Midbrain (tissue), 1 donor: Measurements from ENCODE around the gene CUTA.

ENCODE experiments used
- DNase-seq: peaks from one replicate; lab custom pipeline; 2025; lab: John Stamatoyannopoulos, UW

The CUTA gene

GRCh38 chr6:33423777-33424176, 5.9 kb upstream of the CUTA start:
- no peak for DNase-seq

GRCh38 chr6:33421344-33421643, 3.4 kb upstream of the CUTA start:
- no peak for DNase-seq

GRCh38 chr6:33420491-33421343, 2.8 kb upstream of the CUTA start:
- DNase-seq = no peak

DNA sequence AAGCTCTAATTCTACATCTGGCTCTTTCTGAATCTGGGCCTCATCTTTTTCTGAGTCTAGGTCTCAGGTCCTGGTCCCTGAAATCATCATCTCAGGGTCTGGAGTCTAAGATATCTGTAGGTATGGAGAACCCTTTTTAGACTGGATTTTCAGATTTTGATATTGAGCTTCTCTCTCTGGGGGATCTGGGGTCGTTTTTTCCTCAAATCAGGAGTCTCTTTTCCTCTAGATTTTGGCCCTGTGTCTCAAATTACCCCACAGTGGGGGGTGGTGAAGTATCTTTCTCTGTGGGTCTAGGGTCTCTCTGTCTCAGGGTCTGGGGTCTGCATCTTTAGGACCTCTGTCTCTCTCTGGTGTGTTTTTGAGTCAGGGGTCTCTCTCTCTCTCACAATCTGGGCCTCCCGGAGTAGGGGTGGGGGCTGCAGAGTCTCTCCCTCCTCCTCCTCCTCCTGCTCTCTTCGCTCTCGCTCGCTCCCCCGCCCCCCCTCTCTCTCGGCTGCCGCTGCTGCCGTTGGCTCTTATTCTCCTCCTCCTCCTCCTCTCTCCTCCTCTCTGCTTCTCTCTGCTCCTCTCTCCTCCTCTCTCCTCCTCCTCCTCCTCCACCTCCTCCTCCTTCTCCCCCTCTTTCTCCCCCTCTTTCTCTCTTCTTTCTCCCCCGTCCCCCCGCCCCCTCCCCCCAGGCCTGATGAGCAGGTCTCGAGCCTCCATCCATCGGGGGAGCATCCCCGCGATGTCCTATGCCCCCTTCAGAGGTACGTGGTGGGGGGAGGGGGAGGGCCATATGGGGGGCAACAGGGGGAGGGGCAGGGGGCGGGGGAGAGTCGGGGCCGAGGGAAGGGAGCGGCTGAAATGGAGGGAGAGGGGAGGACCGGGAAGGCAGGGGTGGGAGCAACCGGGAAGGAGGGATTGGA, 1.9 kb upstream of the CUTA start, which contains the start of gene SYNGAP1:
Gene SYNGAP1 (plus strand): TSS at position 486 of the 911 bp plus-strand sequence. CDS start 200 bp downstream, at position 686.
- peak; percentile 13 for DNase-seq

- DNase-seq = no peak
Observed at GRCh38 chr6:33418690-33419291, 884 bp upstream of the CUTA start.

GRCh38 chr6:33417128-33417902, 592 bp downstream of the CUTA start:
- DNase-seq = no peak

DNA sequence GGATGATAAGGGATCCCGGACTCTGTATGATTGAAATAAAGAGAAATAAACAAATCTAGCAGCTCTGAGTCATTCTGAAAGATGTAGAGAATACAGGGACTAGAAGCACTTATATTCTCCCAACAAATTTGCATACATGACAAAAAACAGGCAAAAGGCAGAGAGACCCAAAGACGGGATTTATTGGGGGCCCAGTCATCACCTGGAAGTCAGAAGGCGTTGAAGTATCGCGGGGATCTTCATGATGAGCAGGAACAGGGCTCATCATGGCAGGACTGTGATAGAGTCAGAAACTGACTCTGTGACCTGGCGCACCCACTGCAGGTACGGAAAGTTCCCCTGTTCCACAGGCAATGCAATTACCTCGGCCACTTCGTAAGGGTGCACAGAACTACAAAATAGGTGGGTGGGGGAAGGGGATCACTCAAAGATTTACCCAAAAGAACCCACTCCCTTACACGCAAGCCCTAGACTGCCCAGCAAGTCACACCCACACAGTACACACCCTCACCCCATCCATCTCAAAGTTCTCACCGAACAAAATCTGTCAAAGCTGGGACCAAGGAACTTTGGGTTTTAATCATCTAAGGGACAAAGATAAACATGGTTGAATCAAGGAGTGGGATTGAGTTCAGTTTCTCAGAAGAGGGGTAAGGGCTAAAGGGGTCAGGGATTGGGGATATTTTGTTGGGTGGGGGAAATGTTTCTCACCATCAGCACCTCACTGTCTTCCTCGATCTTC, 1.4 kb downstream of the CUTA start:
- no peak for DNase-seq

DNA sequence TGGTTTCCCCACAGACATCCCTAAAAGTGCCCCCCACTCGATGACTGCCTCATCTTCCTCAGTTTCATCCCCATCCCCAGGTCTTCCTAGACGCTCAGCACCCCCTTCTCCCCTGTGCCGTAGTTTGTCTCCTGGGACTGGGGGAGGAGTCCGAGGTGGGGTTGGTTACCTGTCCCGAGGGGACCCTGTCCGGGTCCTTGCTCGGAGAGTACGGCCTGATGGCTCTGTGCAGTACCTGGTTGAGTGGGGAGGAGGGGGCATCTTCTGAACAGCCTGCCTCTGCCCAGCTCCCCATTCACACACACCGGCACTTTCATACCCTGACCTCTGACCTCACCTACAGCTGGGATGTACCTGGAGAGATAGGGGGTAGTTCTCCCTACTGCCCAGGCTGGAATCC, 2.1 kb downstream of the CUTA start:
- no peak for DNase-seq

DNA sequence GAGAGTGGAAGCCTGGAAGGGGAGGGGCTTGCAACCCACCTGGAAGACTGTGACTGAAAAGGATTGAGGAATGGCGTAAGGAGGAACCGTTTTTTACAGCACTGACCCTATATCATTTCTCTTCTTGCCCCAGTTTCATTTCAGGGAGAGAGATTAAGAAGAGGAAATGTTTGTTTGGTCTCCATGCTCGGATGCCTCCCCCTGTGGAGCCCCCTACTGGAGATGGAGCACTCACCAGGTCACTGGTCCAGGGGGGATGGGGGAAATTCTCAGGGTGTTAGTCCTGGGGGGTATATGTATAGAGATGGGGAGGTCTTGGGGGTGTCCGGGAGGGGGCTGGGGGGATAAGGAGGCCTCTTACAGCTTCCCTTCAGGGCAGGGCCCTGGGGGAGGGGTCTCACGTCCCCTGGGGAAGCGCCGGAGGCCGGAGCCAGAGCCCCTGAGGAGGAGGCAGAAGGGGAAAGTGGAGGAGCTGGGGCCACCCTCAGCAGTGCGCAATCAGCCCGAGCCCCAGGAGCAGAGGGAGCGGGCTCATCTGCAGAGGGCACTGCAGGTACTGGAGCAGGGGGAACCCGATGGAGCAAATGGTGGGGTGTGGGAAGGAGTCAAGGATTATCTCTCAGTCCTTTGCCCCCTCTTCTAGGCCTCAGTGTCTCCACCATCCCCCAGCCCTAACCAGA, 3.2 kb downstream of the CUTA start:
- DNase-seq = no peak

- DNase-seq = no peak
Observed at GRCh38 chr6:33413241-33414120, 4.4 kb downstream of the CUTA start.

DNA sequence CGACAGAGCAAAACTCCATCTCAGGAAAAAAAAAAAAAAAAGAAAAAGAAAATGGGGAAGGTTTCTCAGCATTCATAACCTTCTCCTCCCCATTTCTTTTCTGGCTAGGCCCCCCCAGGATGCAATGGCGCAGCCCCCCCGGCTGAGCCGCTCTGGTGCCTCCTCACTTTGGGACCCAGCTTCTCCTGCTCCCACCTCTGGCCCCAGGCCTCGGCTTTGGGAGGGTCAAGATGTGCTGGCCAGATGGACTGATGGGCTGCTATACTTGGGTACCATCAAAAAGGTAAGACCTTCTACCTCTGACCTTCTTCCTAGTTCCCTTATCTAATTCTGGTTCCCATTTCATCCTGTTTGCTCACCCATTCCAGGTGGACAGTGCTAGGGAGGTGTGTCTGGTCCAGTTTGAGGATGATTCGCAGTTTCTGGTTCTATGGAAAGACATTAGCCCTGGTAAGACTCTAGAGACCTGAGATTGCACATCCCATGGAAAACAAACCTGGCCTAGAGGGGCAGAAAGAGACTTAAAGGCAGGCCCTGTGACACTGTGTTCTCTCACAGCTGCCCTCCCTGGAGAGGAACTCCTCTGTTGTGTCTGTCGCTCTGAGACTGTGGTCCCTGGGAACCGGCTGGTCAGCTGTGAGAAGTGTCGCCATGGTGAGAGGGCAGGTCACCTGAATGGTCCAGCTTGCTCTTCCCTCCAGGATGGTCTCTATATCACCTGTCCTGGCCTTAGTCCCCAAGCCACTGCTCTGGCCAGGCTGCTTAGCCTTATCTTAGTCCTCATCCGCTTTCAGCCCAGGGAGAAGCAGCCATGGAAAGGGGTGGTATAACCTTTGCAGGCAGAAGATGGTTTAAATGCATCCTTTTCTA, 5.5 kb downstream of the CUTA start:
- no peak for DNase-seq

DNA sequence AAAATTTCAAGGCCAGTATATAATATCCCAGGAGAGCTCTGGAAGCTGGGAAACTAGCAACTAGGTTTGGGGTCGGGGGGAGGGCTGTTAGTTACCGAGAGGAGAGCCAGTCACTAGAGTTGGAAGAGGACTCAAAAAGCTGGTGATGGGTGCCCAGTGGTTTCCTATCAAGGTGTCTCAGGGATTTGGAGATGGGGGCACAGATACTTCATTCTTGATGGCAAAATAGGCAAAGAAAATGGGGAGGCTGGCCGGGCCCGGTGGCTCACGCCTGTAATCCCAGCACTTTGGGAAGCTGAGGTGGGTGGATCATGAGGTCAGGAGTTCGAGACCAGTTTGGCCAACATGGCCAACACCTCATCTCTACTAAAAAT, 6.3 kb downstream of the CUTA start:
- DNase-seq = no peak

DNA sequence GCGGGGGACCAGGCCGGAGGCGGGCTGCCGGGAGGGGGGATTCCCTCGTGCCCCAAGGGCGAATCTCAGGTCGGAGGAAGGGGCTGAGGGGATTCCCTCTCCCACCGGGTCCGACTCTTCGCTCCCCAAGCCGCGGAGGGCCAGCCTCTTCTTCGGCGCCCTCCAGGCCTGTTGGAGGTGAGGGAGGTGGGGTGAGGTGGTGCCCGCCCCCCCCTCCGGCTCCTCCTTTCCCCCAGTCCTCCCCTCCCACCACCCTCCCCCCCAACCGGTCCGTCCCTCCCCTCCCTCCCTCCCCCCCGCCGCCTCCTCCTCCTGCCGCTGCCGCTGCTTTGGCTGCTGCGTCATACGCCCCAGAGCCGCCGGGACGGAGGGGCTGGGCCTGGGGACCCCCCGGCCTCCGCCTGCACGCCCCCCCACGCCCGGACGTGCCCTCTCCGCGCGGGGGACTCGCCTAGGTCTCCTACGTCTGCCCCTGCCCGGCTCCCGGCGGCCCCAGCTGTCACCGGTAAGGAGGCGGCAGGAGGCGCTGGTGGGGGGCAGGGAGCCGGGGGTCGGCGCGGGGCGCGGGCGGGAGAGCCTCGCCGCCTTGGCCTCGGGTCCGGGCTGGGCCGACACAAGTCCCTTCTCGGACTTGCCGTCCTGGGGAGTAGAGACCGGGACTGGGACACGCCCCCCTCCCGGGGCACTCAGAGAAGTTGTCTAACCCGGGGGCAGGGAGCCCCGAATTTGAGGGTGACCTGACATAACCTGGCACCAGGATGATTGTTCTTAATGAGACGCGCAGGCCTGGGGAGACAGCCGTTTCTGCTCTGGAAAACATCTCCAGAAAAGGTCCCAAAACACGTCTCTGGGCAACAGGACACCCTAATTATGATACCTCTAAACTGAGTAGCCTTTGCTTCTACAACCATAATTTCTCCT, 6.9 kb downstream of the CUTA start, which contains the start of gene PHF1:
Gene PHF1 (plus strand): TSS at position 304 of the 921 bp plus-strand sequence. CDS start 1,250 bp downstream, outside the sequence.
- peak; percentile 69 for DNase-seq

GRCh38 chr6:33410050-33410710, 7.7 kb downstream of the CUTA start:
- peak; percentile 97 for DNase-seq

DNA sequence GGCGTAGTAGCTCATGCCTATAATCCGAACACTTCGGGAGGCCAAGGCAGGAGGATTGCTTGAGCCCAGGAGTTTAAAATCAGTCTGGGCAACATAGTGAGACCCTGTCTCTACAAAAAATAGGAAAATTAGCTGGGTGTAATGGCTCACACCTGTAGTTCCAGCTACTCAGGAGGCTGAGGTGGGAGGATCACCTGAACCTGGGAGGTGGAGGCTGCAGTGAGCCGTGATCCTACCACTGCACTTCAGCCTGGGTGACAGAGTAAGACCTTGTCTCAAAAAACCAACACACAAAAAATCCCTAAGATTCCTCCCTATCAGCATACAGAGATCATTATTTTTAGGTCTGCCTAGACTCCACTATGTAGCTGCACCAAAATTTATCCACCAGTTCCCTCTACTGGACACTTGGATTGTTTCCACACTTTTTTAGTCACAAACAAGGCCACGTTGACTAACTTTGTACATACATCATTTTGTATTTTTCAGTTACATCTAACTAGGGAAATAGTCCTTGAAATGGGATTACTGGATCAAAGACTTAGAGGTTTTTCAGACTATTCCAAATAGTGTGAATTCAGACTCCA, 10.7 kb downstream of the CUTA start:
- no peak for DNase-seq

GRCh38 chr6:33406126-33406525, 11.8 kb downstream of the CUTA start:
- DNase-seq = no peak
